ENCODE data around the gene MRPL2. TPM values are rescaled to one million over a fixed set of nuclear protein-coding genes. Genes with fewer than 3 reads are reported as not detected.
"Not testable (repeated sequence)": the region's sequence is repeated elsewhere in the genome, so short reads cannot be mapped to it uniquely, and the experiment has no call there.

MRPL2 gene
- total RNA-seq, 3 donors from 2014 or later = 17.9 to 32.1 (median 29.1) TPM

- Histone ChIP-seq H3K36me3 (no peaks in the 10 kb centered on the region), H3K4me1 (peaks cover 0 to 7% of the 10 kb centered on the region in 2 donors)
Observed at GRCh38 chr6:43047998-43048397, 11.2 kb downstream of the MRPL2 start.

GRCh38 chr6:43045371-43045930, 13.8 kb downstream of the MRPL2 start:
- Histone ChIP-seq H3K27me3 (no peaks in the 10 kb centered on the region), H3K36me3 (no peaks in the 10 kb centered on the region), H3K4me1 (no peaks in the 10 kb centered on the region), H3K27ac (no peak overlapping the region), H3K4me3 (no peak overlapping the region), H3K9me3 (no peaks in the 10 kb centered on the region)
- intact Hi-C loops (cut with DNase I; ENCODE audit: low total_unique reads) = no loop called here
- DNase-seq (ENCODE audit: low spot score in 2 of 2) = no peak
- TF ChIP-seq POLR2AphosphoS5 (IDR thresholded peaks at IDR 0.05) = no peak

More at GRCh38 chr6:43047998-43048397, 11.2 kb downstream of the MRPL2 start:
- H3K27ac ChIP-seq = no peak overlapping the region
- H3K27me3 ChIP-seq = no peaks in the 10 kb centered on the region
- intact Hi-C loops (cut with DNase I; ENCODE audit: low total_unique reads) = no loop called here
- TF ChIP-seq POLR2AphosphoS5 (IDR thresholded peaks at IDR 0.05) (no peak), POLR2A (IDR thresholded peaks at IDR 0.05) (no peak), CTCF (IDR thresholded peaks at IDR 0.05) (no peak)
- no peak for DNase-seq (ENCODE audit: low spot score in 2 of 2)
- H3K4me3 ChIP-seq = no peak overlapping the region
- no peaks in the 10 kb centered on the region for H3K9me3 ChIP-seq

- no peaks in the 10 kb centered on the region for H3K4me1 ChIP-seq
- intact Hi-C loops (cut with DNase I; ENCODE audit: low total_unique reads) = no loop called here
- no peaks in the 10 kb centered on the region for H3K27me3 ChIP-seq
- DNase-seq (ENCODE audit: low spot score in 2 of 2) = no peak
- no peak overlapping the region for H3K27ac ChIP-seq
- TF ChIP-seq POLR2AphosphoS5 (IDR thresholded peaks at IDR 0.05) = no peak
- TF ChIP-seq POLR2A (IDR thresholded peaks at IDR 0.05) = no peak
- no peak for TF ChIP-seq CTCF (IDR thresholded peaks at IDR 0.05)
- no peaks in the 10 kb centered on the region for H3K9me3 ChIP-seq
- H3K36me3 ChIP-seq = no peaks in the 10 kb centered on the region
- no peak overlapping the region for H3K4me3 ChIP-seq
Observed at GRCh38 chr6:43043310-43043709, 15.9 kb downstream of the MRPL2 start.

GRCh38 chr6:43041475-43041874, 17.8 kb downstream of the MRPL2 start:
- H3K27ac ChIP-seq; H3K4me3 ChIP-seq; H3K27me3 ChIP-seq; H3K4me1 ChIP-seq; intact Hi-C loops (cut with DNase I; ENCODE audit: low total_unique reads); DNase-seq (ENCODE audit: low spot score in 2 of 2); H3K9me3 ChIP-seq: not testable (repeated sequence)
- peaks cover 11% of the 10 kb centered on the region for H3K36me3 ChIP-seq

GRCh38 chr6:43040542-43041257, 18.5 kb downstream of the MRPL2 start:
- Histone ChIP-seq H3K27ac (no peak overlapping the region), H3K4me3 (no peak overlapping the region), H3K36me3 (peaks cover 11% of the 10 kb centered on the region), H3K9me3 (no peaks in the 10 kb centered on the region), H3K4me1 (no peaks in the 10 kb centered on the region), H3K27me3 (no peaks in the 10 kb centered on the region)
- intact Hi-C loops (cut with DNase I; ENCODE audit: low total_unique reads) = no loop called here
- DNase-seq (ENCODE audit: low spot score in 2 of 2) = no peak
- TF ChIP-seq POLR2A (IDR thresholded peaks at IDR 0.05) (no peak), POLR2AphosphoS5 (IDR thresholded peaks at IDR 0.05) (no peak)

GRCh38 chr6:43038727-43039126, 20.5 kb downstream of the MRPL2 start:
- H3K4me1 ChIP-seq = no peaks in the 10 kb centered on the region
- no peak overlapping the region for H3K4me3 ChIP-seq
- TF ChIP-seq CTCF (IDR thresholded peaks at IDR 0.05) = no peak
- TF ChIP-seq POLR2A (IDR thresholded peaks at IDR 0.05) = no peak
- no peak overlapping the region for H3K27ac ChIP-seq
- no peaks in the 10 kb centered on the region for H3K9me3 ChIP-seq
- no peaks in the 10 kb centered on the region for H3K27me3 ChIP-seq
- H3K36me3 ChIP-seq = peaks cover 11% of the 10 kb centered on the region
- intact Hi-C loops (cut with DNase I; ENCODE audit: low total_unique reads) = no loop called here
- DNase-seq (ENCODE audit: low spot score in 2 of 2) = no peak

Measured in breast epithelium (tissue), 4 donors.